Ishikawa (cell line): ENCODE results near the gene DHRS12.

Experiments used
- CEBPB ChIP-seq: IDR thresholded peaks from 2 replicates; pipeline ENCODE4 v1.6.1; 2012
- EGR1 ChIP-seq: IDR thresholded peaks from 2 replicates; pipeline ENCODE4 v1.6.1; 2012
- EP300 ChIP-seq: IDR thresholded peaks from 2 replicates; pipeline ENCODE4 v1.6.1; 2012; ENCODE audit warnings: borderline replicate concordance
- FOXM1 ChIP-seq: IDR thresholded peaks from 2 replicates; pipeline ENCODE4 v1.6.1; 2012; ENCODE audit warnings: low read depth, borderline replicate concordance
- NFIC ChIP-seq: IDR thresholded peaks from 2 replicates; pipeline ENCODE4 v1.6.1; 2012
- RAD21 ChIP-seq: IDR thresholded peaks from 2 replicates; pipeline ENCODE4 v1.6.1; 2012; ENCODE audit warnings: low read depth
- TAF1 ChIP-seq: IDR thresholded peaks from 2 replicates; pipeline ENCODE4 v1.6.1; 2012; ENCODE audit warnings: low read depth, mild to moderate bottlenecking
- TCF12 ChIP-seq: IDR thresholded peaks from 2 replicates; pipeline ENCODE4 v1.6.1; 2012; ENCODE audit warnings: low read depth
- TEAD4 ChIP-seq: IDR thresholded peaks from 2 replicates; pipeline ENCODE4 v1.6.1; 2012
- YY1 ChIP-seq: IDR thresholded peaks from 2 replicates; pipeline ENCODE4 v1.6.1; 2012; ENCODE audit warnings: low read depth
- ZBTB7A ChIP-seq: IDR thresholded peaks from 2 replicates; pipeline ENCODE4 v1.6.1; 2012; ENCODE audit warnings: low read depth
- TF ChIP-seq, protein P1 (sequence below): IDR thresholded peaks from 2 replicates; pipeline ENCODE4 v1.6.1; 2012
- TF ChIP-seq, protein P2 (sequence below): IDR thresholded peaks from 2 replicates; pipeline ENCODE4 v1.6.1; 2012; ENCODE audit warnings: low read depth, mild to moderate bottlenecking
- TF ChIP-seq, protein P3 (sequence below): IDR thresholded peaks from 2 replicates; pipeline ENCODE4 v1.6.1; 2012

DNA sequence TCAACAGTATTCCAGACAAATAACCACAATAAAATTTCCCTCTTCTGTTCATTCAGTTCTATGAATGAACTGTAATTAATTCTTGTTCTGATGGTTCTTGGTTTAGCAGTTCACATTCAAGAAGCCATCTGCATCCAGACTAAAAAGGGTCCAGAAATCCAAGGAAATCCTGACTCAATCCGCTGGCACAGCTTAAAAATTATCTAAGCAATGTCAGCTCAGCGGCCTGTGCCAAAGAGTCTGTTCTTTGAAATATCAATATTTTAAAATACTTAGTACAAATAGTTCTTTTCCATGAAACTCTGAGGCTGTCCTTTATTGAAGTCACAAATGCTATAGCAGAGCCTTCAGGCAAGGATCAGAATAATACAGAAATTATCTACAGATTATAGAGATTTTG, 57.2 kb downstream of the DHRS12 start:
- TF ChIP-seq CEBPB (no peak), NFIC (no peak), TAF1 (no peak), TCF12 (no peak), EP300 (no peak), RAD21 (no peak), EGR1 (no peak), YY1 (no peak), TEAD4 (no peak), ZBTB7A (no peak), FOXM1 (no peak)
- TF ChIP-seq, protein P1, sequence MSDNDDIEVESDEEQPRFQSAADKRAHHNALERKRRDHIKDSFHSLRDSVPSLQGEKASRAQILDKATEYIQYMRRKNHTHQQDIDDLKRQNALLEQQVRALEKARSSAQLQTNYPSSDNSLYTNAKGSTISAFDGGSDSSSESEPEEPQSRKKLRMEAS, result no peak
- TF ChIP-seq, protein P2, sequence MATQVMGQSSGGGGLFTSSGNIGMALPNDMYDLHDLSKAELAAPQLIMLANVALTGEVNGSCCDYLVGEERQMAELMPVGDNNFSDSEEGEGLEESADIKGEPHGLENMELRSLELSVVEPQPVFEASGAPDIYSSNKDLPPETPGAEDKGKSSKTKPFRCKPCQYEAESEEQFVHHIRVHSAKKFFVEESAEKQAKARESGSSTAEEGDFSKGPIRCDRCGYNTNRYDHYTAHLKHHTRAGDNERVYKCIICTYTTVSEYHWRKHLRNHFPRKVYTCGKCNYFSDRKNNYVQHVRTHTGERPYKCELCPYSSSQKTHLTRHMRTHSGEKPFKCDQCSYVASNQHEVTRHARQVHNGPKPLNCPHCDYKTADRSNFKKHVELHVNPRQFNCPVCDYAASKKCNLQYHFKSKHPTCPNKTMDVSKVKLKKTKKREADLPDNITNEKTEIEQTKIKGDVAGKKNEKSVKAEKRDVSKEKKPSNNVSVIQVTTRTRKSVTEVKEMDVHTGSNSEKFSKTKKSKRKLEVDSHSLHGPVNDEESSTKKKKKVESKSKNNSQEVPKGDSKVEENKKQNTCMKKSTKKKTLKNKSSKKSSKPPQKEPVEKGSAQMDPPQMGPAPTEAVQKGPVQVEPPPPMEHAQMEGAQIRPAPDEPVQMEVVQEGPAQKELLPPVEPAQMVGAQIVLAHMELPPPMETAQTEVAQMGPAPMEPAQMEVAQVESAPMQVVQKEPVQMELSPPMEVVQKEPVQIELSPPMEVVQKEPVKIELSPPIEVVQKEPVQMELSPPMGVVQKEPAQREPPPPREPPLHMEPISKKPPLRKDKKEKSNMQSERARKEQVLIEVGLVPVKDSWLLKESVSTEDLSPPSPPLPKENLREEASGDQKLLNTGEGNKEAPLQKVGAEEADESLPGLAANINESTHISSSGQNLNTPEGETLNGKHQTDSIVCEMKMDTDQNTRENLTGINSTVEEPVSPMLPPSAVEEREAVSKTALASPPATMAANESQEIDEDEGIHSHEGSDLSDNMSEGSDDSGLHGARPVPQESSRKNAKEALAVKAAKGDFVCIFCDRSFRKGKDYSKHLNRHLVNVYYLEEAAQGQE, result no peak
- TF ChIP-seq, protein P3, sequence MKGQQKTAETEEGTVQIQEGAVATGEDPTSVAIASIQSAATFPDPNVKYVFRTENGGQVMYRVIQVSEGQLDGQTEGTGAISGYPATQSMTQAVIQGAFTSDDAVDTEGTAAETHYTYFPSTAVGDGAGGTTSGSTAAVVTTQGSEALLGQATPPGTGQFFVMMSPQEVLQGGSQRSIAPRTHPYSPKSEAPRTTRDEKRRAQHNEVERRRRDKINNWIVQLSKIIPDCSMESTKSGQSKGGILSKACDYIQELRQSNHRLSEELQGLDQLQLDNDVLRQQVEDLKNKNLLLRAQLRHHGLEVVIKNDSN, result no peak
